Mucosa of gallbladder (tissue), 1 donor: ENCODE results near the gene FSTL3. TPM values are rescaled to one million over a fixed set of nuclear protein-coding genes. Genes with fewer than 3 reads are reported as not detected.
"Not testable (repeated sequence)": the region's sequence is repeated elsewhere in the genome, so short reads cannot be mapped to it uniquely, and the experiment has no call there.

Source experiments
- DNase-seq: peaks from one replicate; pipeline ENCODE4 v3.0.0-alpha.2; 2020; ENCODE audit warnings: low spot score
- total RNA-seq: library from RNA; stranded (reverse); gene quantifications from one replicate; pipeline ENCODE4 v1.2.1, GENCODE V29; 2021
- donor health status: DM: no; HTN: no; CAD: no.

The FSTL3 gene
- total RNA-seq, 1 donor from 2014 or later = 39.1 TPM

DNA sequence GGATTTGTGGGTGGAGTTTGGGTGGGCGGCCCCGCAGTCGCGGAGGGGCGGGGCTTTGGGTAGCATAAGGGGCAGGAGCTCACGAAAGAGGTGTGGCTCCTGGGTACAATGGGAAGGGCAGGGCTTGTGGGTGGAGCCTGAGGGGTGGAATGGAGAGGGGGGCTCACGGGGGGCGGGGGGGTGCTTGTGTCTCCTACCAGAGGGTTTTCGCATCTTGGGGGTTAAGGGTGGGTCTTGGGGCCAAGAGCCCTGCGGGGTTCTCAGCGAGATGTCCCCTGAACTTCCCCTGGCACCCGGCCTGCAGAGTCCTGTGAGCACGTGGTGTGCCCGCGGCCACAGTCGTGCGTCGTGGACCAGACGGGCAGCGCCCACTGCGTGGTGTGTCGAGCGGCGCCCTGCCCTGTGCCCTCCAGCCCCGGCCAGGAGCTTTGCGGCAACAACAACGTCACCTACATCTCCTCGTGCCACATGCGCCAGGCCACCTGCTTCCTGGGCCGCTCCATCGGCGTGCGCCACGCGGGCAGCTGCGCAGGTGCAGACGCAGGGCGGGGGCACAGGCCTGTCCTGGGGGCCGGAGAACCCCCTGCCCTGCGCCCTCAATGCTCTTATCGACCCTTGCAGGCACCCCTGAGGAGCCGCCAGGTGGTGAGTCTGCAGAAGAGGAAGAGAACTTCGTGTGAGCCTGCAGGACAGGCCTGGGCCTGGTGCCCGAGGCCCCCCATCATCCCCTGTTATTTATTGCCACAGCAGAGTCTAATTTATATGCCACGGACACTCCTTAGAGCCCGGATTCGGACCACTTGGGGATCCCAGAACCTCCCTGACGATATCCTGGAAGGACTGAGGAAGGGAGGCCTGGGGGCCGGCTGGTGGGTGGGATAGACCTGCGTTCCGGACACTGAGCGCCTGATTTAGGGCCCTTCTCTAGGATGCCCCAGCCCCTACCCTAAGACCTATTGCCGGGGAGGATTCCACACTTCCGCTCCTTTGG, 5.1 kb downstream of the FSTL3 start:
- peak; percentile 91 for DNase-seq

DNA sequence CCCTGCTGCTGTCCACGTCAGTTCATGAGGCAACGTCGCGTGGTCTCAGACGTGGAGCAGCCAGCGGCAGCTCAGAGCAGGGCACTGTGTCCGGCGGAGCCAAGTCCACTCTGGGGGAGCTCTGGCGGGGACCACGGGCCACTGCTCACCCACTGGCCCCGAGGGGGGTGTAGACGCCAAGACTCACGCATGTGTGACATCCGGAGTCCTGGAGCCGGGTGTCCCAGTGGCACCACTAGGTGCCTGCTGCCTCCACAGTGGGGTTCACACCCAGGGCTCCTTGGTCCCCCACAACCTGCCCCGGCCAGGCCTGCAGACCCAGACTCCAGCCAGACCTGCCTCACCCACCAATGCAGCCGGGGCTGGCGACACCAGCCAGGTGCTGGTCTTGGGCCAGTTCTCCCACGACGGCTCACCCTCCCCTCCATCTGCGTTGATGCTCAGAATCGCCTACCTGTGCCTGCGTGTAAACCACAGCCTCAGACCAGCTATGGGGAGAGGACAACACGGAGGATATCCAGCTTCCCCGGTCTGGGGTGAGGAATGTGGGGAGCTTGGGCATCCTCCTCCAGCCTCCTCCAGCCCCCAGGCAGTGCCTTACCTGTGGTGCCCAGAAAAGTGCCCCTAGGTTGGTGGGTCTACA, 6.6 kb downstream of the FSTL3 start:
- DNase-seq = no peak

GRCh38 chr19:685454-685931, 9.3 kb downstream of the FSTL3 start:
- no peak for DNase-seq

- DNase-seq = no peak
These were observed 10.6 kb downstream of the FSTL3 start for GRCh38 chr19:686589-687297.

- DNase-seq = no peak
These were observed 11.5 kb downstream of the FSTL3 start for GRCh38 chr19:687569-688166.

DNA sequence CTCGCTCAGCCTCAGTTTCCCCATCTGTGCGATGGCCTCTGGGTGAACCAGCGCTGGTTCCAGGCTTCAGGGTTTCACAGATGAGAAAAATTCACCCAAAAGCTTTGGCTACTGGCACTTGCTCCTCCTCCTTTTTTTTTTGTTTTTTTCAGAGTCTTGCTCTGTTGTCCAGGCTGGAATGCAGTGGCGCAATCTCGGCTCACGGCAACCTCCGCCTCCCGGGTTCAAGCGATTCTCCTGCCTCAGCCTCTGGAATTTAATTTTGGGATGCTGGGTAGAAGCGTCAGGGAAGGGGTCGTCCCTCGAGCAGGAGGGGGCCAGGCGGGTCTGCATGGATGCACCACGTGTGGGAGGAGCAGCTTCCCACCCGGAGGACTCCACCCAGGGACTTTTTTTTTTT, 12.0 kb downstream of the FSTL3 start:
- no peak for DNase-seq

- no peak for DNase-seq
These were observed 12.8 kb downstream of the FSTL3 start for GRCh38 chr19:688992-689391.

DNA sequence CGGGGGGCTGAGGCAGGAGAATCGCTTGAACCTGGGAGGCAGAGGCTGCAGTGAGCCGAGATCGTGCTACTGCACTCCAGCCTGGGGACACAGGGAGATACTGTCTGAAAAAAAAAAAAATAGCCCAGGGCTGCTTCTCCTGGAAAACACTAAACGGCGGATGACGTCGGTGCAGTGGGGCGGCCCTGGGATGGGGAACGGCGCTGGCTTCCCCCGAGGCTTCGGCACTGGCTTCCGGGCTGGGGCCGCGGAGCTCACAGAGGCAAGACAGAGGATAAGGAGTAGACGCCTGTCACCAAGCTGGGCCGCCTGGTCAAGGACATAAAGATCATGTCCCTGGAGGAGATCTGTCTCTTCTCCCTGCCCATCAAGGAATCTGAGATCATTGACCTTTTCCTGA, 14.0 kb downstream of the FSTL3 start:
- no peak for DNase-seq

GRCh38 chr19:694481-695351, 18.5 kb downstream of the FSTL3 start:
- DNase-seq = no peak

GRCh38 chr19:695352-695949, 19.3 kb downstream of the FSTL3 start, which contains the start of gene PRSS57:
TSS of gene PRSS57 (minus strand) at chr19:695452. CDS start at chr19:695430, 22 bp downstream.
- DNase-seq = no peak

DNA sequence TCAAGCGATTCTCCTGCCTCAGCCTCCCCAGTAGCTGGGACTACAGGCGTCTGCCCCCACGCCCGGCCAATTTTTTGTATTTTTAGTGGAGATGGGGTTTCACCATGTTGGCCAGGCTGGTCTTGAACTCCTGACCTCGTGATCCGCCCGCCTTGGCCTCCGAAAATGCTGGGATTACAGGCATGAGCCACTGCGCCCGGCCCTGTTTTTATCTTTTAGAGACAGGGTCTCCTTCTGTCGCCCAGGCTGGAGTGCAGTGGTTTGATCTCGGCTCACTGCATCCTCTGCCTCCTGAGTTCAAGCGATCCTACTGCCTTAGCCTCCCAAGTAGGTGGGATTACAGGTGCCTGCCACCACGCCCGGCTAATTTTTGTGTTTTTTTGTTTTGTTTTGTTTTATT, 22.3 kb downstream of the FSTL3 start:
- DNase-seq = not testable (repeated sequence)

DNA sequence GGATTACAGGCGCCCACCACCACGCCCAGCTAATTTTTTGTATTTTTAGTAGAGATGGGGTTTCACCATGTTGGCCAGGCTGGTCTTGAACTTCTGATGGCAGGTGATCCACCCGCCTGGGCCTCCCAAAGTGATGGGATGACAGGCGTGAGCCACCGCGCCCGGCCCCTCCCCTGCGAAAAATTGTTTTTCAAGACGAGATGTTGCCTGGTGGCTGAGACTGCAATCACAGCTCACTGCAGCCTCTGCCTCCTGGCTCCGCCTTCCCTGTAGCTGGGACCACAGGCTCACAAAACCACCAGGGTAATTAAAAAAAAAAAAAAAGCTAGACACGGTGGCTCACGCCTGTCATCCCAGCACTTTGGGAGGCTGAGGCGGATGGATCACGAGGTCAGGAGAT, 23.7 kb downstream of the FSTL3 start:
- not testable (repeated sequence) for DNase-seq

- not testable (repeated sequence) for DNase-seq
These were observed 26.7 kb downstream of the FSTL3 start for GRCh38 chr19:702847-703246.

DNA sequence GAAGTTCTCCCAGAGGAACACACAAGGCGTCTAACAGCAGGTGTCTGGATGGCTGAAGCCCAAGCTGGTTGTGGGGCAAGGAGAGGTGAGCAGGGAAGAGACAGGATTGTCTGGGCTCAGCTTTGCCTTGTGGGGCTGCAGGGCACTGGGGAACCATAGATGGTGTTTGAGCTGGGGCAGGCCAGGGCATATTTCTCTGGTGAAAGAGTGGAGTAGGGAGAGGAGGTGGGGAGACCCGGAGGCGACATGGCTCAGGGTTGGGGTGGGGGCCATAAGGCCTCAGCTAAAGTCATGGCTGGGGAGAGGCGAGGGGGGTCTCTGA, 27.1 kb downstream of the FSTL3 start:
- no peak for DNase-seq

DNA sequence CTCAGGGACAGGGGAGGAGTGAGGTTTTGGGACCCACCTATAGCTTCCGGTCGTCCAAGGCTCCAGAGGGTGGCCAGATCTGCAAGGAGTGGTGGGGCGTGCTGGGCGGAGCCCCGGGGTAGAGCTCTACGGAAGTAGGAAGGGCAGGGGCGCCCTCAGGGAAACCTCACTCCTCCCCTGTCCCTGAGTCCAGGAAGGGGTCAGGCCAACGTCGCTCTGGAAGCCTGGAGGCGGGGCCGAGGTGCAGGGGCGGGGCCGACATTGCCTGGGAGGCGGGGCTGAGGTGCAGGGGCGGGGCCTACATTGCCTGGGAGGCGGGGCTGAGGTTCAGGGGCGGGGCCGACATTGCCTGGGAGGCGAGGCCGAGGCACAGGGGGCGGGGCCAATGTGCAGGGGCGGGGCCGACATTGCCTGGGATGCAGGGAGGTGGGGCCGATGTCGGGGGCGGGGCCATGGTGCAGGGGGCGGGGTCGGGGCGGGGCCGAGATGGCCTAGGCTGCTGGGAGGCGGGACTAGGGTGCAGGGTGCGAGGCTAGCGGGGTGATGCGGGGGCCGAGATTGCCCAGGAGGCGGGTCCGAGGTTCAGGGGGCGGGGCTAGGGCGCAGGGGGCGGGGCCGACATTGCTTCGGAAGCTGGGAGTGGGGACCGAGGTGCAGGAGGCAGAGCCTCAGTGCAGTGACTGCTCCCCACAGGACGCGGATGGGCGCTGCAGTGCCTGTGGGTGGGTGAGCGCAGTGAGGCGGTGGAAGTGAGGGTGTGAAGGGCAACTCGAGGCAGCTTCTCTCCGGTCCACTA, 27.7 kb downstream of the FSTL3 start:
- DNase-seq = peak; percentile 58

DNA sequence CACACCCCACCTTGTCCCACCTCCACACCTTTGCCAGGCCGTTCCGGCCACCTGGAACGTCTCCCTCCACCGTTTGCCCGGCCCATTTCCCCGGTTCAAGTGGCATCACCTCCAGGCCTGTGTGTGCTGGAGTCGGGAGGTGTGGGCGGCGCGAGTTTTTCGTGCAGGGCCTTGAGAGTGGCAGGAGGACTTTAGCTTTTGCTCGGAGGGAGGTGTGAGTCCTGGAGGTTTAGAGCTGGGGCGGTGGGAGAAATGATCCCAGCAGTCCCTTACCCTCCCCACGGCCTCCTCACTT, 28.2 kb downstream of the FSTL3 start:
- no peak for DNase-seq

DNA sequence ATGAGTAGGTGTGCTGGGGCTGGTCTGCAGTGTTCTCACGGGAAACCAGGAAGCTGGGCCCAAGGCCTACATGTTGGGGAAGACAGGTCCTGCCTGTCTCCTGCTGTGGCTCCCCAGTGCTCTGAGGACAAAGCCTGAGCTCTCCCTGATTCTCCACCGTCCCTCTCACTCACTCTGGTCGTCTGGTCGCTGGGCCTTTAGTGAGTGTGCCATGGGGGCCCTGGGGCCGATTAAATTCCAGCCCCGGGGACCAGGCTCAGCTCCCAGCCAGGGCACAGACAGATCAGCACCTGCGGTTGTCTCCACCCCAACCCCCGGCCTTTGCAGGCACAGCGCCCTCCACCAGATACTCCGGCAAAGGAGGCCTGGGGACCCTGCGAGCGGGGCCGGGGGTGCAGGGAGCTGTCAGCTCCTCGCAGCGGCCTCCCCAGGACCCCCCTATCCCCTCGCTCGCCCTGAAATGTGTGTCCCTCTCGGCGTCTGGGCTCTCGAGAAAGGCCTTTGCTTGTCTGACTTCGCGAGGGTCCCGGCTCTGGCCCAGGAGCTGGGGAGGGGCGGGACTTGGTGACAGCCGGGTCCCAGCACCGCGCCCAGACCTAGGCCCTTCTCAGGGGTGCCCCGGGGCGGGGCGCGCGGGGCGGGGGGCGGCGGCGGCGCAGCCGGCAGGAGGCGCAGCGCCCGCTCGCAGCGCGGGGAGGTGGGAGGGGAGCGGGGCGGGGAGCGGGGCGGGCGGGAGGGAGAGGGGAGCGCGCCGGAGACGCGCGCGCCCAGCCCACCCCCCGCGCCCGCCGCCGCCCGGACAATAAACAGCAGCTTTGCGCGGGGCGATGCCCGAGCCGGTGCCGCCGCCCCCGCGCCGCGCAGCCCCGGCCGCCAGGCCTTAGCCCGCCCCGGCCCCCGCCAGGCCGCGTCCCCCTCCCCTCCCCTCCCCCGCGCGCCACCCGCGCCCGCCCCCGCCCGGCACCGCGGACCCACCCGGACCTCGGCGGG, 32.3 kb downstream of the FSTL3 start, which contains the start of gene PALM:
Gene PALM, plus strand, starts transcription at position 782 of the 990 bp plus-strand sequence. CDS start 212 bp downstream, outside the sequence.
- DNase-seq = no peak

DNA sequence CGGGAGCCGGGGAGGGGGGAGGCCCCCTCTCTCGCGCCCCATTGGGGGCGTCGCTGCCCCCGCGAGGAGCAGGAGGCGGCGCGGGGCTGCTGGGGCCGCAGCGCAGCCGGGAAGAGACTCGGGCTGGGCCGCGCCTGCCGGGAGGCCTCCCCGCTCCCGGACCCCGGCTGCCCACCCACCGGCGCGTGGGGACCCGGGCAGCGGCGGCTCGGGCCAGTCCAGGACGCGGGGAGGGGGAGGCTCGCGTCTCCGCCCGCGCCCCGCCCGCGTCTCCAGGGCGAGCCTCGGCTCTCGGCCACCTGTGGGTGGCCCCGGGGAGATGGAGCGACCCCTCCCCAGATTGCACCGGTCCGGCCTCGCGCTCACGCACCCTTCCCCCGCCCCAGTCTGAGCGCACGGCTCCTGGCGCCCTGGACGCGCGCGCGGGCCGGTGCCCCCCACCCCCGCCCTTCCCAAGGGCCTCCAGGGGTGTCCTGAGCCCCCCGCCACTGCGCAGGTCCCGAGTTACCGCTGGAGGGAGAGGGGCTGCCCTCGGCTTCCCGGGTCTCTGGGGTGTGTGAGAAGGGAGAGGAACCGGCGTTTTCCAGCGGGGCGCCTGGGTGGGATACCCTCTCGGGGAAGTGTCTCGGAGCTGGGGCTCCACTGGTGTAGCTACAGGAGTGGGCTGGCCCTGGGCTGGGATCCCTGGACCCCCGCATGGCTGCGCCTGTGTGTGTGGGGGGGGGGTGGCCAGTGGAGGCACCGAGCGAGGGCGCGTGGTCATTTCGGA, 33.2 kb downstream of the FSTL3 start:
- no peak for DNase-seq
